ENCODE measurements around the gene ABCB11.

DNA sequence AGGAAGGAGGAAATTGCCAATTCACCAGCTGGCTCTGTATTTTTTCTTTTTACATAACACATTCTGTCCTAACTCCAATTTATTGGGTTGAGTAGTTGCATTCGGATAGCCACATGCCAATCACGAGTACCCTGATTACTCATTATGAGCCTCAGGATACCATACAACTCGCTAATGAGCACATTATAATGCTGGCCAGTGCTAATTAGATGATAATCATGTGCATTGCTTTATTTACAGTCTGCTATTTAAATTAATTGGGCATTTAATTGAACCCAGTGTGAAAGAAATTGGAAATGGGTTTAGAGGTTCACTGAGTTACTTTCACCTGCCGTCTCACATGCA, 114.8 kb downstream of the ABCB11 start:
- TF ChIP-seq CTCF (IDR thresholded peaks at IDR 0.05), result no peak
- no peak for TF ChIP-seq POLR2A (IDR thresholded peaks at IDR 0.05)

Data from thyroid gland (tissue), 4 donors.